ENCODE results near the gene TBPL1. TPM values are rescaled to one million over a fixed set of nuclear protein-coding genes. Genes with fewer than 3 reads are reported as not detected.

TBPL1 gene
- total and polyA plus RNA-seq, 5 experiments from 2014 or later = 40.8 to 55.7 (median 42.0) TPM

Other genes with a start within 250 kb of the TBPL1 start
- not detected for gene TCF21, start 64.1 kb upstream of the TBPL1 start, total RNA-seq
- gene TCF21, start 64.1 kb upstream of the TBPL1 start, polyA plus RNA-seq = not detected
- not detected for gene SLC2A12, start 99.4 kb downstream of the TBPL1 start, total RNA-seq
- gene SLC2A12, start 99.4 kb downstream of the TBPL1 start, polyA plus RNA-seq = not detected